Posterior cingulate gyrus (tissue), 11 donors: ENCODE data around the gene TRMU.
"Not testable (repeated sequence)": the region's sequence is repeated elsewhere in the genome, so short reads cannot be mapped to it uniquely, and the experiment has no call there.

Source experiments
- DNase-seq, 10 donors: peaks; one replicate each; pipeline versions ENCODE4 v3.0.0 to v3.0.0-alpha.2; 2020 to 2021; ENCODE audit warnings: mixed read lengths in 3 of 10
- intact Hi-C: fragments of 100-400 bp; cut with DNase I; formaldehyde crosslinking; loops from one replicate; pipeline ENCODE4 v1.15.1; 2023

Gene TRMU

GRCh38 chr22:46397951-46398350, 62.4 kb downstream of the TRMU start:
- intact Hi-C loops = no loop called here
- DNase-seq = no peak

GRCh38 chr22:46399251-46400024, 63.9 kb downstream of the TRMU start:
- intact Hi-C loops = no loop called here
- peak in 1 of 10 donors; percentile 72 for DNase-seq

DNA sequence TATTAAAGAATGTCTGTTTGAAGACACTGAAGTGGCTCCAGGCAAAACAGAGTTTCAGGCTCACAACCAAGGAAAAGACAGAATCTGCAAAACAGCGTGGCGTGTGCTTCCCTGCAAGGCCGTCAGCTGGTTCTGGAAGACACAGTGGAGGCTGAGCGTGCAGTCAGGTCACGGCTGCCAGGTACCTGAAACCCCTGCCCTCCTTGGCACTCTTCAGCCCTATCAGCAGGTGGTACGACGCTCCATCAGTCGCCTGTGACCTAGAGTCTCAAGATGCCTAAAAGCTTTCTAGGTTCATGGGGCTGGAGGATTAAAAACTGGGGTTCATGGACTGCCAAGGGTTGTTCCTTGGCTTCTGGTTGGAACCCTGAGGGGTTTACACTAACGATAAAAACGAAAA, 65.9 kb downstream of the TRMU start:
- DNase-seq = peak in 2 of 10 donors; percentile 6 to 43
- intact Hi-C loops = no loop called here

GRCh38 chr22:46402505-46402904, 67.0 kb downstream of the TRMU start:
- intact Hi-C loops = no loop called here

GRCh38 chr22:46403880-46404279, 68.4 kb downstream of the TRMU start:
- peak in 1 of 10 donors; percentile 50 for DNase-seq
- intact Hi-C loops = not testable (repeated sequence)

More at GRCh38 chr22:46402505-46402904, 67.0 kb downstream of the TRMU start:
- no peak for DNase-seq

DNA sequence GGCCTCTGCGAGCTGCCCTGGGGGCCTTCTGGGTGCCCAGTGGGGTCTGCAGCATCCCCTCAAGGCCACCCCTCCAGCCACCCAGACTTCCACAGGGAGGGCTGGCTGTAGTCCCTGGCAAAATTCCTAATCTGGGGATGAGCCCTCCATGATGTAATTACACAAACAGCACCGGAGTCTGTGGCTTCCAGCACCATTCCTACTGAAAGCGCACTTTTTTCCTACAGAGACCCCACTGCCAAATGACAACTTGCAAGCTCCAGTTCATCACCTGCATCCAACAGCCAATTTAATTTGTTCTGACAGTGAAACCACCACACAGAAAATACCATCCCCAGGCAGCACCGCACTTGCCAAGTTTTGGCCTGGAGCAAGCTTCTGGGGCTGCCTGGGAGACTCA, 70.4 kb downstream of the TRMU start:
- intact Hi-C loops = no loop called here
- DNase-seq = peak in 1 of 10 donors; percentile 43

DNA sequence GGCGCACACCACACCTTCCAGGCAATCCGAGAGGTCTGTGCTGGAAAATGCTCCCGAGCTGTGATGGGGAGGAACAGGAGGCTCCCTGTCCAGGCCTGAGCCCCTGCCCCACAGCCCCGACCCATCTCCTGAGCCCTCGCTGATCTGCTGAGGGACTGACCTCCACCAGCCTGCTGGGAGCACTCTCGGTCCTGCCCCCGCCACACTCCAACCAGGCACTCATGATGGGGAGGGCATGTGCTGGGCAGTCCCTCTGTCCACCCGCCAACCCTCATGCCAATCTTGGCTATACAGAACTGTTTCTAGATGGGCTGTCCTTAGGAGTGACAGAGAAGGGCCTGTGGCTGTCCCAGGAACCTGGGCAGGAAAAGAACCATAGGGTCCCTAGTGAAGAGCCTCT, 70.8 kb downstream of the TRMU start:
- DNase-seq = peak in 1 of 10 donors; percentile 54
- intact Hi-C loops = no loop called here

- intact Hi-C loops = no loop called here
- DNase-seq = peak in 1 of 10 donors; percentile 61
Measured at GRCh38 chr22:46406791-46407190, 71.3 kb downstream of the TRMU start.
